ENCODE results near the gene AP5S1. TPM values are rescaled to one million over a fixed set of nuclear protein-coding genes. Genes with fewer than 3 reads are reported as not detected.

Gene AP5S1
- total and polyA plus RNA-seq, 9 of the 15 experiments (the other 6 are each of a cell fraction or from before 2014, with no cell fraction given): 2.6 to 8.8 (median 4.4) TPM

GRCh38 chr20:3818155-3819151, 1.9 kb upstream of the AP5S1 start (continued):
- 0 out of 2 replicates have a peak, but pooled peaks have one; percentile 18 for TF ChIP-seq MGA (IDR thresholded peaks at IDR 0.05)
- TF ChIP-seq CREM (IDR thresholded peaks at IDR 0.05; ENCODE audit: low read depth): peak; percentile 64; the same call in 1 of the 2 replicates
- peak; percentile 37; the same call in 1 of the 2 replicates for TF ChIP-seq EHMT2 (IDR thresholded peaks at IDR 0.05)
- no peak for TF ChIP-seq NCOA2 (IDR thresholded peaks at IDR 0.05; ENCODE audit: partially characterized antibody in 2 of 2)
- no peak for TF ChIP-seq TBL1XR1 (IDR thresholded peaks at IDR 0.05; ENCODE audit: low read length in 2 of 2)
- TF ChIP-seq L3MBTL2 (IDR thresholded peaks at IDR 0.05): peak; percentile 53; the same call in 1 of the 2 replicates
- TF ChIP-seq ZNF79 (CRISPR knock-in tag; IDR thresholded peaks at IDR 0.05; ENCODE audit: low read depth): no peak
- no peak for TF ChIP-seq CSDE1 (IDR thresholded peaks at IDR 0.05)
- TF ChIP-seq DACH1 (IDR thresholded peaks at IDR 0.05; ENCODE audit: partially characterized antibody): peak; percentile 59
- no peak for TF ChIP-seq SOX6 (IDR thresholded peaks at IDR 0.05)
- TF ChIP-seq ATF1 (CRISPR knock-in tag; IDR thresholded peaks at IDR 0.05): no peak
- 0 out of 2 replicates have a peak, but pooled peaks have one; percentile 18 for TF ChIP-seq ATF1 (tag; IDR thresholded peaks at IDR 0.05)
- 0 out of 2 replicates have a peak, but pooled peaks have one; percentile 19 for TF ChIP-seq JUN (IDR thresholded peaks at IDR 0.05; ENCODE audit: borderline replicate concordance, low read depth, low read length)
- TF ChIP-seq JUN (CRISPR knock-in tag; IDR thresholded peaks at IDR 0.05; ENCODE audit: borderline replicate concordance): no peak
- TF ChIP-seq ZNF395 (CRISPR knock-in tag; IDR thresholded peaks at IDR 0.05): 0 out of 2 replicates have a peak, but pooled peaks have one; percentile 26
- no peak for TF ChIP-seq MCM7 (IDR thresholded peaks at IDR 0.05)

Data from K562 (cell line).